Right lobe of liver (tissue), 6 donors: ENCODE results near the gene MYPN. TPM values are rescaled to one million over a fixed set of nuclear protein-coding genes. Genes with fewer than 3 reads are reported as not detected.

ENCODE experiments used
- ATAC-seq, 4 donors: fragments of 200-7000 bp; cut with Tn5 transposase; one replicate each; pipeline ENCODE4 v1.9.1; 2020; ENCODE audit warnings: mild to moderate bottlenecking in 4 of 4, moderate library complexity in 4 of 4
- DNase-seq, 3 donors: peaks; one replicate each; pipeline ENCODE4 v3.0.0-alpha.2; 2020
- H3K27ac ChIP-seq, 3 donors: fragments of 200-600 bp; one replicate each; pipeline ENCODE4 v1.8.0; 2022
- H3K27me3 ChIP-seq, 2 donors: fragments of 200-600 bp; one replicate each; pipeline ENCODE4 v1.8.0; 2022
- H3K36me3 ChIP-seq, 4 donors: fragments of 200-600 bp; sonication (generic) in 1 of 4; one replicate each; pipeline versions ENCODE4 v1.5.1 to v1.8.0; 2017 to 2022; ENCODE audit warnings: control low read depth in 1 of 4
- H3K4me1 ChIP-seq, 4 donors: fragments of 200-600 bp; sonication (generic) in 1 of 4; one replicate each; pipeline versions ENCODE4 v1.5.1 to v1.8.0; 2017 to 2022; ENCODE audit warnings: control low read depth in 1 of 4
- H3K4me3 ChIP-seq, 3 donors: fragments of 200-600 bp; one replicate each; pipeline ENCODE4 v1.8.0; 2022
- H3K9me3 ChIP-seq, 4 donors: fragments of 200-600 bp; sonication (generic) in 1 of 4; one replicate each; pipeline versions ENCODE4 v1.5.1 to v1.8.0; 2017 to 2022; ENCODE audit warnings: control low read depth in 1 of 4
- CTCF ChIP-seq, 4 donors: fragments of 200-600 bp in 3 of 4; fragments of 450-650 bp in 1 of 4; IDR thresholded peaks; one replicate each; pipeline versions ENCODE4 v1.5.1 to v1.8.0; 2016 to 2022; ENCODE audit warnings: antibody characterized with exemption in 4 of 4, mild to moderate bottlenecking in 2 of 4
- POLR2A ChIP-seq: fragments of 450-650 bp; IDR thresholded peaks from one replicate; pipeline ENCODE4 v1.6.1; 2017; ENCODE audit warnings: antibody characterized with exemption, mild to moderate bottlenecking
- WGBS: methylation state at CpG from one replicate; pipeline ENCODE4 v1.1.6; 2018; ENCODE audit warnings: low coverage, low lambda C conversion rate; ENCODE audit not compliant: insufficient coverage; ENCODE audit errors: missing lambda C conversion rate; 5-methylcytosine and 5-hydroxymethylcytosine counted together
- intact Hi-C, 2 donors: fragments of 100-400 bp; cut with DNase I; formaldehyde crosslinking; loops; one replicate each; pipeline versions ENCODE4 v1.11.2 to v1.14.1; 2022
- total RNA-seq, 6 experiments: library from RNA; depleted of rRNA in 2 of 6; stranded (reverse); fragments of >200 nt in 2 of 6; fragmentation: NEBNext Ultra II Directional in 3 of 6; extraction: Animal tissue kit (Norgen Biotek cat#: 25700) in 3 of 6; gene quantifications; one replicate each; pipeline versions ENCODE4 v1.1.0 to v1.2.4, GENCODE V29; 2016 to 2023
- donor health status: DM: no; HTN: yes; CAD: no.
- donor health status: DM: no; HTN: no; CAD: no.
- donor health status: DM: no; HTN: no; CAD: no.
- donor health status: DM: no; HTN: yes; CAD: no.
- donor health status: DM: no; HTN: yes; CAD: no.

The MYPN gene
- total RNA-seq, 6 experiments from 2014 or later: 0.07 to 0.31 (median 0.10) TPM; not detected in 2

GRCh38 chr10:68253346-68253745 lies 144.1 kb downstream of the MYPN start:
- H3K9me3 ChIP-seq: no peaks in the 10 kb centered on the region
- H3K4me1 ChIP-seq: no peaks in the 10 kb centered on the region
- no peak overlapping the region for H3K4me3 ChIP-seq
- intact Hi-C loops: no loop called here
- no peaks in the 10 kb centered on the region for H3K27me3 ChIP-seq
- DNase-seq (no peak), ATAC-seq (no peak)
- H3K36me3 ChIP-seq: no peaks in the 10 kb centered on the region
- TF ChIP-seq CTCF (IDR thresholded peaks at IDR 0.05): no peak
- TF ChIP-seq POLR2A: no peak
- H3K27ac ChIP-seq: no peak overlapping the region
- 45% methylated on average over 1 of the region's 1 CpG for WGBS

- intact Hi-C loops: no loop called here
- ATAC-seq: peak in 3 of 4 donors; percentile 21 to 29 (median 23)
- whole genome bisulfite sequencing: 95% methylated on average over 4 of the region's 8 CpGs
- Histone ChIP-seq H3K4me1 (no peaks in the 10 kb centered on the region), H3K4me3 (no peak overlapping the region), H3K36me3 (no peaks in the 10 kb centered on the region), H3K27me3 (no peaks in the 10 kb centered on the region), H3K27ac (no peak overlapping the region), H3K9me3 (no peaks in the 10 kb centered on the region)
- TF ChIP-seq CTCF (IDR thresholded peaks at IDR 0.05): no peak
- no peak for TF ChIP-seq POLR2A
- DNase-seq: peak in 2 of 3 donors; percentile 24 to 53
These were observed 152.0 kb downstream of the MYPN start for GRCh38 chr10:68261132-68261856.

Other genes starting within 250 kb of the MYPN start
- gene SIRT1, start 224.8 kb upstream of the MYPN start, total RNA-seq: 10 to 100 TPM in 1 of 6 experiments, 1 to 10 TPM in 5; 4.4 to 11.5 (median 6.7) TPM
- 10 to 100 TPM; 17.6 to 32.2 (median 26.9) TPM for gene HERC4, start 34.2 kb upstream of the MYPN start, total RNA-seq
- 1 to 10 TPM in 1 of 6 experiments, under 1 TPM in 3, not detected in 2; 0.25 to 1.1 (median 0.46) TPM for gene ATOH7, start 122.6 kb downstream of the MYPN start, total RNA-seq
- 10 to 100 TPM; 13.2 to 40.7 (median 25.3) TPM for gene HNRNPH3, start 222.6 kb downstream of the MYPN start, total RNA-seq
- 100 to 1,000 TPM in 4 of 6 experiments, 10 to 100 TPM in 2; 45.5 to 162 (median 129) TPM for gene PBLD, start 223.4 kb downstream of the MYPN start, total RNA-seq